Measurements from ENCODE around the gene CA12.

The CA12 gene

DNA sequence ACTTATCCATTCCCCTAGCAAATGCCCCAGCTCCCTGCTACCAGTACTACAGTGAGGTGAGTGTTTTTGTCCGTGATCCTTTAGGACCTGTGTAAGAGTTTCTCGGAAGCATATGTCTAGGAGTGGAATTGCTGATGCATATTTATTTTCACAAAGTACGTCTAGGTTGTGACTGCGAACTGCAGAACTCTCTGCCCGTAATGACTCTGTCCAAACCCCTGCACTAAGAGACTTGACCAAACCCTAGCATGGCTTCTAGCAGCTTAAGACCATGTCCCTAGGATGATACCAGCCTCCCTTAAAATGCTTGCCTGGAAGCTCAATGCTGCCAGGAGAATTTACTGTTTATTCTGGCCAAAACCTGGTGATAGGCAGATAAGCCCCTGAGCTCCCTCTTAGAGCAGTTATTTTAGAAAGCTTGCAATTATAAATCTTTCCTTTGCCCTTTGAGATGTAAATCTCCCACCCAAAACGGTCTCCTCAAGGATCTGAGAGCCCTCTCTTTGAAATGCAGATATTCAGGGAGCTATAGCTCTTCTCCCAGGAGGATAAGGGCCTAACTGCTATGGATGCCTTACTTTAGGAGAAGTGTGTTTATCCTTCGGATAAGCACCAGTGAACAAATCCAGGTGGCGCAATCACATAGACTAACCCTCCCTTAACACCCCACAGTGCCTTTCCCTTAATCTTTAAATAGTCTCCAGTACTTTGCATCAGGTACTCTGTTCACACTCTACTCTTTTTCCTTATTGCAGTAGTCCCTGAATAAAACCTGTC lies 14.7 kb upstream of the CA12 start:
- H3K9me3 ChIP-seq (ENCODE audit: control insufficient read depth, low read length): no peaks in the 10 kb centered on the region
- no peak overlapping the region for H2AFZ ChIP-seq
- H3K27me3 ChIP-seq (ENCODE audit: control insufficient read depth, insufficient read depth, low read length): no peaks in the 10 kb centered on the region
- H3K36me3 ChIP-seq (ENCODE audit: control insufficient read depth, insufficient read depth, low read length): no peaks in the 10 kb centered on the region
- H3K4me2 ChIP-seq (ENCODE audit: low read length): no peak overlapping the region
- H3K79me2 ChIP-seq: no peaks in the 10 kb centered on the region
- H3K27ac ChIP-seq: no peak overlapping the region
- TF ChIP-seq, protein P1, sequence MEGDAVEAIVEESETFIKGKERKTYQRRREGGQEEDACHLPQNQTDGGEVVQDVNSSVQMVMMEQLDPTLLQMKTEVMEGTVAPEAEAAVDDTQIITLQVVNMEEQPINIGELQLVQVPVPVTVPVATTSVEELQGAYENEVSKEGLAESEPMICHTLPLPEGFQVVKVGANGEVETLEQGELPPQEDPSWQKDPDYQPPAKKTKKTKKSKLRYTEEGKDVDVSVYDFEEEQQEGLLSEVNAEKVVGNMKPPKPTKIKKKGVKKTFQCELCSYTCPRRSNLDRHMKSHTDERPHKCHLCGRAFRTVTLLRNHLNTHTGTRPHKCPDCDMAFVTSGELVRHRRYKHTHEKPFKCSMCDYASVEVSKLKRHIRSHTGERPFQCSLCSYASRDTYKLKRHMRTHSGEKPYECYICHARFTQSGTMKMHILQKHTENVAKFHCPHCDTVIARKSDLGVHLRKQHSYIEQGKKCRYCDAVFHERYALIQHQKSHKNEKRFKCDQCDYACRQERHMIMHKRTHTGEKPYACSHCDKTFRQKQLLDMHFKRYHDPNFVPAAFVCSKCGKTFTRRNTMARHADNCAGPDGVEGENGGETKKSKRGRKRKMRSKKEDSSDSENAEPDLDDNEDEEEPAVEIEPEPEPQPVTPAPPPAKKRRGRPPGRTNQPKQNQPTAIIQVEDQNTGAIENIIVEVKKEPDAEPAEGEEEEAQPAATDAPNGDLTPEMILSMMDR (IDR thresholded peaks at IDR 0.05): no peak
- H3K4me3 ChIP-seq (ENCODE audit: low read depth, low read length): no peak overlapping the region
- H3K9ac ChIP-seq: no peak overlapping the region
- H3K4me1 ChIP-seq: no peaks in the 10 kb centered on the region

DNA sequence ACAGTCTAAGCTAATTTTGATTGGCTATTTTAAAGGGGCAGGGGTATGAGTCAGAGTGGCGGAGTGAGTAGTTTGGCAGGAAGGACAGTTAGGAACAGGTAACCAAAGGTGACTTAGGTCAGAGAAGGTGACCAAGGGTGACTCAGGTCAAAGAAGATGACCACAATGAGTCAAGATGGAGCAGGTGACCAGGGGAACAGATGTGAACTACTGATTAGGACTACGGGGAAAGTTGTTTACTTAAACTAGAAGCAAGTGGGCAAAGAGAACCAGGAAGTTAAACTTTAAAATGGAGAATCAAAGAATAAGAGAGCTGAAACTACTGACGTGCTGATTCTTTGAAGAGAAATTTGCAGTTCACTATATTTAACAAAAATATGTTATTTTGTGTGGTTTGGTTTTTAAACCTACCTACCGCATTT lies 14.1 kb upstream of the CA12 start:
- TF ChIP-seq, protein P1 (IDR thresholded peaks at IDR 0.05): no peak
- Histone ChIP-seq H3K36me3 (ENCODE audit: control insufficient read depth, insufficient read depth, low read length) (no peaks in the 10 kb centered on the region), H3K27ac (no peak overlapping the region), H3K4me2 (ENCODE audit: low read length) (no peak overlapping the region), H3K27me3 (ENCODE audit: control insufficient read depth, insufficient read depth, low read length) (no peaks in the 10 kb centered on the region), H3K4me3 (ENCODE audit: low read depth, low read length) (no peak overlapping the region), H3K4me1 (no peaks in the 10 kb centered on the region), H3K9me3 (ENCODE audit: control insufficient read depth, low read length) (no peaks in the 10 kb centered on the region), H2AFZ (no peak overlapping the region), H3K9ac (no peak overlapping the region), H3K79me2 (no peaks in the 10 kb centered on the region)

DNA sequence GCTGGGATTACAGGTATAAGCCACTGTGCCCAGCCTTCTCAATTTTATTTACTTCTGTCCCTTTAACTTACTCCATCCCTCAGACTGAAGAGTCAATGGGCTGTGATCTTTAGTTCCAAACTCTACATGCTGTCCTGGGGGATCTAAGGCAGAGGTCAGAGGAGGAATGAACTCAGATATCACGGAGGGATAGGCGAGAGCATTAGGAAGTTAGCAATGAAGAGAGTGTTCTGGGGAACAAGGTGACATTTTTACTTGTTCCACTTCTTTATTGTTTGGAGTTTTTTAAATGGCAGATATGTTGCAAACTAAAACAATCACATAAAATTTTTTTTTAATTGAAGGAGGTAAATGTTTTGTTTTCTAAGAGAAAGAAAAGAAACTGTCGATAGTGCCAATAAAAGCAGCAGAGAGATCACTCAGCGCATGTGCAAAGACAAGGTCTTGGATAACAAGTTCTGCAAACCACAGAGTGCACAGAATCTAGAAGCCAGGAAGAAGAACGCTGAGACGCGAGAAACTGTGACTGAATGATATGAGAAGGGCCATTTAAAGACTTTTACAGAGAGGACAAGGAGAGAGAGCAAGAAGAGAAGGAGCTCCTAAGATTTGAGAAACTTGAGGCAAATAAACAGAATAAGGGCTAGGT lies 10.8 kb upstream of the CA12 start:
- Histone ChIP-seq H3K4me3 (ENCODE audit: low read depth, low read length) (no peak overlapping the region), H3K4me2 (ENCODE audit: low read length) (no peak overlapping the region), H3K9me3 (ENCODE audit: control insufficient read depth, low read length) (no peaks in the 10 kb centered on the region), H3K4me1 (no peaks in the 10 kb centered on the region), H3K36me3 (ENCODE audit: control insufficient read depth, insufficient read depth, low read length) (no peaks in the 10 kb centered on the region), H3K9ac (no peak overlapping the region), H3K27ac (no peak overlapping the region), H3K27me3 (ENCODE audit: control insufficient read depth, insufficient read depth, low read length) (no peaks in the 10 kb centered on the region), H3K79me2 (no peaks in the 10 kb centered on the region), H2AFZ (no peak overlapping the region)
- TF ChIP-seq, protein P1 (IDR thresholded peaks at IDR 0.05): no peak

DNA sequence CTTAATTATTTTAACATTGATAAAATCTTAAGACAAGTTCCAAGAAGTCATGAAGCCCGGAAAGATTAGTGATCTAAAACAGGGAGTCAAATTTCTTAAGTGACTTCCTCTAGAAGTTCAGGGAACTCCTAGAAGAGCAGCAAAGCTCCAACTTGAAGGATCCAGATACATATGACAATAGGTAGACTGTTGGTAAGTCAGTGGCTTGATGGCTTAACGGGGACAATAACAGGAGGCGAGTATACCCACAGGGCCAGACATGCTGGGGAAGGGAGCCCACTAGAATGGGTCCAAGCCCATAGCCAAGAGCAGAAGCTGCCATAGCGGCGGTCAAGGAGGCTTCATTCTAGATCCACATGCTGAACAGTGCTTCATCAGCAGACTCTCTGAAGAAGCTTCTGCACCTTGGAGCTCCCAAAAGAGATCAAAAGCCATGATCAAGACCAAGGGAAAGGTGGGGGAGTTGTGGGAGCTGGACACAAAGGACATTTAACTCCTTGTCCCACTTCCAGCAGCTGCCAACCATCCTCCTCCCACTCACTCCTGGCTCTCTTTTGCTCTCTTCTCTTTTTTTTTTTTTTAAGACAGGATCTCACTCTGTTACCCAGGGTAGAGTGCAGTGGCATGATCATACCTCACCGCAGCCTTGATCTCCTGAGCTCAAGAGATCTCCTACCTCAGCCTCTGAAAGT lies 10.2 kb upstream of the CA12 start:
- Histone ChIP-seq H3K4me1 (no peaks in the 10 kb centered on the region), H3K79me2 (no peaks in the 10 kb centered on the region), H3K4me2 (ENCODE audit: low read length) (peak overlapping the region; percentile 4), H2AFZ (no peak overlapping the region), H3K36me3 (ENCODE audit: control insufficient read depth, insufficient read depth, low read length) (no peaks in the 10 kb centered on the region), H3K4me3 (ENCODE audit: low read depth, low read length) (no peak overlapping the region), H3K27ac (no peak overlapping the region), H3K27me3 (ENCODE audit: control insufficient read depth, insufficient read depth, low read length) (no peaks in the 10 kb centered on the region), H3K9me3 (ENCODE audit: control insufficient read depth, low read length) (no peaks in the 10 kb centered on the region), H3K9ac (no peak overlapping the region)
- TF ChIP-seq, protein P1 (IDR thresholded peaks at IDR 0.05): no peak
